Neuronal stem cell (in vitro differentiated cells): Measurements from ENCODE around the gene MAPKAP1.

Experiments
- DNase-seq: peaks from one replicate; pipeline ENCODE4 v3.0.0-alpha.2; 2013; ENCODE audit warnings: low spot score
- H2AFZ ChIP-seq: one replicate; pipeline ENCODE4 v1.6.1; 2013; ENCODE audit warnings: mild to moderate bottlenecking, low read length, inconsistent platforms
- H2AK5ac ChIP-seq: 2 replicates; pipeline ENCODE4 v1.6.1; 2013; ENCODE audit warnings: low read depth, mild to moderate bottlenecking, inconsistent platforms, low read length, moderate library complexity, mixed read lengths
- H2BK120ac ChIP-seq: 2 replicates; pipeline ENCODE4 v1.6.1; 2013; ENCODE audit warnings: low read depth, mild to moderate bottlenecking, inconsistent platforms, low read length, moderate library complexity, mixed read lengths
- H2BK12ac ChIP-seq: one replicate; pipeline ENCODE4 v1.6.1; 2013; ENCODE audit warnings: low read length, inconsistent platforms
- H2BK15ac ChIP-seq: 2 replicates; pipeline ENCODE4 v1.6.1; 2013; ENCODE audit warnings: mild to moderate bottlenecking, low read length, inconsistent platforms, mixed read lengths
- H2BK5ac ChIP-seq: one replicate; pipeline ENCODE4 v1.6.1; 2013; ENCODE audit warnings: inconsistent platforms, mild to moderate bottlenecking, low read length, moderate library complexity
- H3K14ac ChIP-seq: one replicate; pipeline ENCODE4 v1.6.1; 2013; ENCODE audit warnings: low read length, inconsistent platforms
- H3K18ac ChIP-seq: 2 replicates; pipeline ENCODE4 v1.6.1; 2013; ENCODE audit warnings: low read length, inconsistent platforms
- H3K23ac ChIP-seq: 2 replicates; pipeline ENCODE4 v1.6.1; 2013; ENCODE audit warnings: low read depth, mild to moderate bottlenecking, mixed read lengths, low read length, inconsistent platforms; ENCODE audit not compliant: poor library complexity
- H3K27ac ChIP-seq: replicated peaks from 3 replicates; pipeline ENCODE4 v1.5.1; 2013; ENCODE audit warnings: low read length, inconsistent platforms
- H3K27me3 ChIP-seq, 3 experiments: 2 replicates each; pipeline ENCODE4 v1.6.1; 2013; ENCODE audit warnings: low read length in 3 of 3, mild to moderate bottlenecking in 2 of 3, inconsistent platforms in 1 of 3, low read depth in 1 of 3, mixed read lengths in 1 of 3, moderate library complexity in 1 of 3; ENCODE audit not compliant: control insufficient read depth in 3 of 3, insufficient read depth in 3 of 3
- H3K36me3 ChIP-seq, 2 donors: replicated peaks in 1 of 2; 2 replicates each; pipeline ENCODE4 v1.6.1; 2013; ENCODE audit warnings: low read length in 2 of 2; ENCODE audit not compliant: control insufficient read depth in 2 of 2, insufficient read depth in 2 of 2
- H3K4ac ChIP-seq: 2 replicates; pipeline ENCODE4 v1.6.1; 2013; ENCODE audit warnings: inconsistent platforms, mild to moderate bottlenecking, low read length, moderate library complexity
- H3K4me1 ChIP-seq, 2 donors: 1 replicate in 1 of 2; 2 replicates in 1 of 2; pipeline ENCODE4 v1.6.1; 2013; ENCODE audit warnings: low read length in 2 of 2, low read depth in 1 of 2; ENCODE audit not compliant: control insufficient read depth in 2 of 2, insufficient read depth in 1 of 2
- H3K4me2 ChIP-seq: one replicate; pipeline ENCODE4 v1.6.1; 2013; ENCODE audit warnings: mild to moderate bottlenecking, low read length, inconsistent platforms; ENCODE audit not compliant: insufficient read depth, poor library complexity, severe bottlenecking
- H3K4me3 ChIP-seq, 2 donors: 2 replicates each; pipeline ENCODE4 v1.5.1; 2013; ENCODE audit warnings: low read length in 2 of 2, mild to moderate bottlenecking in 2 of 2, inconsistent platforms in 1 of 2, moderate library complexity in 1 of 2
- H3K79me1 ChIP-seq: one replicate; pipeline ENCODE4 v1.6.1; 2013; ENCODE audit warnings: low read depth, mild to moderate bottlenecking, inconsistent platforms, low read length, moderate library complexity
- H3K9ac ChIP-seq: one replicate; pipeline ENCODE4 v1.6.1; 2013; ENCODE audit warnings: mild to moderate bottlenecking, low read depth, low read length, inconsistent platforms; ENCODE audit not compliant: poor library complexity
- H3K9me3 ChIP-seq, 2 donors: replicated peaks in 1 of 2; 2 replicates each; pipeline versions ENCODE3 to v1.6.1; 2013; ENCODE audit warnings: low read length in 2 of 2, mild to moderate bottlenecking in 2 of 2, inconsistent platforms in 1 of 2, low read depth in 1 of 2, mixed read lengths in 1 of 2, moderate library complexity in 1 of 2; ENCODE audit not compliant: control insufficient read depth in 2 of 2, insufficient read depth in 1 of 2
- H4K8ac ChIP-seq: one replicate; pipeline ENCODE4 v1.6.1; 2013; ENCODE audit warnings: low read depth, mild to moderate bottlenecking, inconsistent platforms, low read length, moderate library complexity
- H4K91ac ChIP-seq: one replicate; pipeline ENCODE4 v1.6.1; 2013; ENCODE audit warnings: low read length, low read depth, mild to moderate bottlenecking, inconsistent platforms; ENCODE audit not compliant: poor library complexity
- WGBS, 2 donors: extraction: QIAGEN DNeasy Blood & Tissue Kit; methylation state at CpG; one replicate each; pipeline ENCODE4 v1.1.7; 2013; ENCODE audit warnings: missing lambda C conversion rate in 2 of 2, mixed read lengths in 1 of 2; ENCODE audit not compliant: insufficient read length in 2 of 2, insufficient replicate concordance in 1 of 2; ENCODE audit errors: extremely low coverage in 2 of 2; 5-methylcytosine and 5-hydroxymethylcytosine counted together

MAPKAP1 gene

GRCh38 chr9:125407432-125407973 is 299.5 kb downstream of the MAPKAP1 start:
- peak overlapping the region; percentile 24 for H3K9ac ChIP-seq
- peaks cover 0 to 3% of the 10 kb centered on the region in 2 donors for H3K9me3 ChIP-seq
- H3K14ac ChIP-seq: no peak overlapping the region
- peak overlapping the region; percentile 93 for H2AFZ ChIP-seq
- H3K36me3 ChIP-seq: no peaks in the 10 kb centered on the region
- peaks cover 0 to 5% of the 10 kb centered on the region in 2 donors for H3K4me1 ChIP-seq
- H2BK15ac ChIP-seq: peak overlapping the region; percentile 13
- no peak overlapping the region for H2BK5ac ChIP-seq
- H4K91ac ChIP-seq: no peak overlapping the region
- H2AK5ac ChIP-seq: peak overlapping the region; percentile 86
- peak overlapping the region; percentile 61 for H3K18ac ChIP-seq
- H3K27ac ChIP-seq: no peak overlapping the region
- H2BK12ac ChIP-seq: peak overlapping the region; percentile 97
- peak overlapping the region in 1 of 2 donors; percentile 45 for H3K4me3 ChIP-seq
- DNase-seq: no peak
- H3K4me2 ChIP-seq: peak overlapping the region; percentile 95
- H3K79me1 ChIP-seq: peaks cover 2% of the 10 kb centered on the region
- H2BK120ac ChIP-seq: peak overlapping the region; percentile 21
- no CpG with 5 or more reads among the region's 17 CpGs for WGBS, 2 donors
- peak overlapping the region; percentile 87 for H3K4ac ChIP-seq
- H4K8ac ChIP-seq: no peak overlapping the region
- peaks cover 0 to 12% (median 12%) of the 10 kb centered on the region in 3 experiments for H3K27me3 ChIP-seq
- peak overlapping the region; percentile 82 for H3K23ac ChIP-seq

- no peak overlapping the region for H2AFZ ChIP-seq
- no peak overlapping the region for H3K14ac ChIP-seq
- peak overlapping the region; percentile 5 for H3K18ac ChIP-seq
- no peak overlapping the region for H3K27ac ChIP-seq
- H3K9me3 ChIP-seq: peaks cover 0 to 3% of the 10 kb centered on the region in 2 donors
- peaks cover 0 to 12% (median 12%) of the 10 kb centered on the region in 3 experiments for H3K27me3 ChIP-seq
- DNase-seq: no peak
- H2BK120ac ChIP-seq: no peak overlapping the region
- peak overlapping the region; percentile 47 for H3K9ac ChIP-seq
- H3K4me2 ChIP-seq: no peak overlapping the region
- peak overlapping the region; percentile 77 for H2BK12ac ChIP-seq
- H3K23ac ChIP-seq: peak overlapping the region; percentile 69
- H3K4me3 ChIP-seq: no peak overlapping the region
- H3K4me1 ChIP-seq: peaks cover 0 to 5% of the 10 kb centered on the region in 2 donors
- H4K8ac ChIP-seq: no peak overlapping the region
- no peaks in the 10 kb centered on the region for H3K36me3 ChIP-seq
- peak overlapping the region; percentile 13 for H2BK15ac ChIP-seq
- no peak overlapping the region for H2BK5ac ChIP-seq
- H4K91ac ChIP-seq: peak overlapping the region; percentile 69
- H3K4ac ChIP-seq: peak overlapping the region; percentile 0
- WGBS, 2 donors: no CpG with 5 or more reads among the region's 13 CpGs
- H3K79me1 ChIP-seq: peaks cover 2% of the 10 kb centered on the region
- H2AK5ac ChIP-seq: peak overlapping the region; percentile 86
These were observed 300.3 kb downstream of the MAPKAP1 start for GRCh38 chr9:125406810-125407087.

DNA sequence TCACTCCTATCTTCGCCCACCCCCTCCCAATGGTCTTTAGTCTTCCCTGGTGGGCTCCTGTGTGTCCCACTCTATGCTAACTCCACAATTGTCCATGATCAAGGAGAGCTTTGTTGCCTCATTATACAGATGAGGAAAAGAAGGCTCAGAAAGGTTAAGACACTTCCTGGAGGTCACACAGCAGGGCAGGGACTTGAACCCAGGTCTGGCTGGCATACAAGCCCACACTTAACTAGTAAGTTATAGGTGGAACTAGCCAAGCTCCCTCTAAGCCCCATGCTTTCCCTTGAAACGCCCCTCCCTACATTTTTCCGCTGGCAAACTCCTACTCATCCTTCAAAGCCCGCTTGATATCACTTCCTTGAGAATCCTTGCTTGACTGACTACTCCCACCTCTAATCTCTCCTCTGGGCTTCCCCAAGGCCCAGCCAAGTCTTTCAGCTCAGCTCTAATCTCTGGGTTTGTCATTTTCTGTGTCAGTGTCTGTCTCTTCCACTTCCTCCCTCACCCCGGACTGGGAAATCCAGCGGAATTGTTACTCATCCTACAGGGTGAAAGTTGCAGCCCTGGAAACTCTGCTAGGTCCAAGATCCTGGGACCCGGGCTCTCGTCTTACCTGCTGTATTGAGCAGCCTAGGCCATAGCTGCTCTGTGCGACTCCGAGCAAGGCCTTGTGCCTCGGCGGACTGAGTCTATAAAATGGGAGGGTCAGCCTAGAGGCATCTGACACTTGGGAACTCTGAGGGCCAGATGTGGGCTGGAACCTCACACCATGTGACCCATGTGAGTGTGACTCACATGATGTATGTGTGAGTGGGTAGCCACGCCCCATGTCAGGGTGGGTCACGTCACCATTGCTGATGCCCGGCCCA is 300.8 kb downstream of the MAPKAP1 start:
- peak overlapping the region; percentile 0 for H3K4ac ChIP-seq
- peak overlapping the region; percentile 77 for H2BK12ac ChIP-seq
- peak overlapping the region; percentile 69 for H3K23ac ChIP-seq
- peak overlapping the region; percentile 90 for H2AK5ac ChIP-seq
- no peak overlapping the region for H3K4me2 ChIP-seq
- no peak for DNase-seq
- H3K18ac ChIP-seq: peak overlapping the region; percentile 83
- no peak overlapping the region for H3K27ac ChIP-seq
- WGBS, 2 donors: no CpG with 5 or more reads among the region's 15 CpGs
- H2AFZ ChIP-seq: no peak overlapping the region
- H3K79me1 ChIP-seq: peaks cover 2% of the 10 kb centered on the region
- H3K9ac ChIP-seq: peak overlapping the region; percentile 47
- no peak overlapping the region for H3K14ac ChIP-seq
- peaks cover 0 to 5% of the 10 kb centered on the region in 2 donors for H3K4me1 ChIP-seq
- H3K4me3 ChIP-seq: no peak overlapping the region
- peaks cover 0 to 3% of the 10 kb centered on the region in 2 donors for H3K9me3 ChIP-seq
- H4K91ac ChIP-seq: peak overlapping the region; percentile 85
- H3K36me3 ChIP-seq: no peaks in the 10 kb centered on the region
- peak overlapping the region; percentile 13 for H2BK15ac ChIP-seq
- peak overlapping the region; percentile 13 for H2BK5ac ChIP-seq
- H2BK120ac ChIP-seq: no peak overlapping the region
- H3K27me3 ChIP-seq: peaks cover 0 to 12% (median 12%) of the 10 kb centered on the region in 3 experiments
- H4K8ac ChIP-seq: no peak overlapping the region

DNA sequence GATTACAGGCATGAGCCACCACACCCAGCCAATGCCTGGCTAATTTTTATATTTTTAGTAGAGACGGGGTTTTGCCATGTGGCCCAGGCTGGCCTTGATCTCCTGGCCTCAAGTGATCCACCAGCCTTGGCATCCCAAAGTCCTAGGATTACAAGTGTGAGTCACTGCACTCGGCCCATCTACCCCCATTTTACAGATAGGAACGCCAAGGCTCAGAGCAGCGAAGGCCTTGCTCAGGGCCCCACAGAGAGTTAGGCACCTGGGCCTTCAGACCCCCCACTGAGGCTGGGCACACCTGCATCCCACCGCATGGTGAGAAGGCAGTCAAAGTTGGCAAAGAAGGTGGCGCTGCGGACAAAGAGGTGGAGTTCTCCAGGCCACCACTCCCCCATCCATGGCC is 302.3 kb downstream of the MAPKAP1 start:
- Histone ChIP-seq H2BK15ac (no peak overlapping the region), H3K4me2 (no peak overlapping the region), H4K8ac (no peak overlapping the region), H3K14ac (no peak overlapping the region), H3K27ac (no peak overlapping the region), H2BK120ac (no peak overlapping the region), H3K36me3 (no peaks in the 10 kb centered on the region), H3K4me1 (peaks cover 0 to 3% of the 10 kb centered on the region in 2 donors), H2AFZ (no peak overlapping the region), H3K9ac (no peak overlapping the region), H3K4me3 (no peak overlapping the region), H2BK12ac (no peak overlapping the region), H3K9me3 (peaks cover 0 to 2% of the 10 kb centered on the region in 2 donors), H3K79me1 (peaks cover 1% of the 10 kb centered on the region), H2BK5ac (no peak overlapping the region), H2AK5ac (peak overlapping the region; percentile 36), H3K4ac (no peak overlapping the region), H3K27me3 (peaks cover 0 to 12% (median 8%) of the 10 kb centered on the region in 3 experiments), H3K18ac (no peak overlapping the region), H4K91ac (no peak overlapping the region), H3K23ac (peak overlapping the region; percentile 34)
- WGBS, 2 donors: no CpG with 5 or more reads among the region's 7 CpGs
- DNase-seq: no peak
